ENCODE data around the gene IKZF1.
"Not testable (repeated sequence)": the region's sequence is repeated elsewhere in the genome, so short reads cannot be mapped to it uniquely, and the experiment has no call there.

IKZF1 gene

GRCh38 chr7:50335795-50336754 is 31.6 kb downstream of the IKZF1 start:
- DNase-seq (ENCODE audit: low read depth) = no peak
- H3K4me3 ChIP-seq (ENCODE audit: control insufficient read depth, low read depth, low read length) = no peak overlapping the region
- TF ChIP-seq CTCF (conservative IDR thresholded peaks at IDR 0.05; ENCODE audit: control insufficient read depth, insufficient read depth, low read depth, low read length) = no peak

DNA sequence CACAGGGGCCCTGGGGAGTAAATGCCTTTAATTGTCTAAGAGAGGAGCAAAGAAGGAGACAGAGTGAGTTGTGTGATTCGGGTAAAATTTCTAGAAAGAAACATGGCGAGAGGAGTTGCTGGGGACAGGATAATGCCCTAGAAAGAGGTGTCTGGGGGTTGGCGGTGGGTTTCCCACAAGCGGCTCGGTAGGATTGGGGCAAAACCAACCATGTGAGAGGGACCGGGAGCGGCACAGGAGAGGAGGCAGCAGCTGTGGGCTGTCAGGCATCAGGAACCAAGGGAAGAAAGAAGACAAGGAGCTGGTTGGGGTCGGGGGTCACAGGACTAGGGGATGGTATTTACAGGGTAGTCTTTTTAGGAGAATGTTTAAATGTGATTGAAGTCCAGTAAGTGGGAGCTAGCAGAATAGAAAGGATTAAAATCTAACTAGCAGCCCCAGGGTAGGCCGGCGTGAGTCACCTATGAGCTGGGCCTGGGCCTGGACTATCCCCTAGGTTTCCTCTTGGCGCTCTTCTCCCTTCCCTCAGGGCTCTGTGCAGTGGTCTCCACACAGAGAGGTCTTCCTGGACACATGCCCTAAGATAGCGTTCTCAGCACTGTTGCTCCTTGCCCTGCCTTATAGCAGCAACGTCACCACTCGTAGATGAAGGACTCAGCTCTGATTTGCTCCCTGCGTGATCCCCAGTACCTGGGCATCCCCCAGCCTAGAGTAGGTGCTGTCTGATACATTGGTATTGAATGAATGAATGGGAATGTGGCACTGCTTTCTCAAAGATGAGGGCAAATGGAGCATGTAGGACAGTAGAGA is 32.6 kb downstream of the IKZF1 start:
- TF ChIP-seq CTCF (conservative IDR thresholded peaks at IDR 0.05; ENCODE audit: control insufficient read depth, insufficient read depth, low read depth, low read length) = no peak
- no peak overlapping the region for H3K4me3 ChIP-seq (ENCODE audit: control insufficient read depth, low read depth, low read length)
- no peak for DNase-seq (ENCODE audit: low read depth)

DNA sequence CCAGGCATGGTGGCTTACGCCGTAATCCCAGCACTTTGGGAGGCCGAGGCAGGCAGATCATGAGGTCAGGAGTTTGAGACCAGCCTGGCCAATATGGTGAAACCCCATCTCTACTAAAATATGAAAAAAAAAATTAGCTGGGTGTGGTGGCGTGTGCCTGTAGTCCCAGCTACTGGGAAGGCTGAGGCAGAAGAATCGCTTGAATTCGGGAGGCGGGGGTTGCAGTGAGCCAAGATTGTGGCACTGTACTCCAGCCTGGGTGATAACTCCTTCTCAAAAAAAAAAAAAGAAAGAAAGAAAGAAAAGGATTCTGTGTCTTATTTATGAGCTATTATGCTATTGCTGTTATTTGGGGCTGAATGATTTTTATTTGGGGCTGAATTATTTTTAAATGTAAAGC is 35.0 kb downstream of the IKZF1 start:
- not testable (repeated sequence) for H3K4me3 ChIP-seq (ENCODE audit: control insufficient read depth, low read depth, low read length); DNase-seq (ENCODE audit: low read depth)

GRCh38 chr7:50339990-50340500 is 35.5 kb downstream of the IKZF1 start:
- DNase-seq (ENCODE audit: low read depth) = no peak
- no peak for TF ChIP-seq CTCF (conservative IDR thresholded peaks at IDR 0.05; ENCODE audit: control insufficient read depth, insufficient read depth, low read depth, low read length)
- H3K4me3 ChIP-seq (ENCODE audit: control insufficient read depth, low read depth, low read length) = no peak overlapping the region

- no peak overlapping the region for H3K4me3 ChIP-seq (ENCODE audit: control insufficient read depth, low read depth, low read length)
- no peak for TF ChIP-seq CTCF (conservative IDR thresholded peaks at IDR 0.05; ENCODE audit: control insufficient read depth, insufficient read depth, low read depth, low read length)
- DNase-seq (ENCODE audit: low read depth) = no peak
Measured at GRCh38 chr7:50341724-50342123, 37.2 kb downstream of the IKZF1 start.

- TF ChIP-seq CTCF (conservative IDR thresholded peaks at IDR 0.05; ENCODE audit: control insufficient read depth, insufficient read depth, low read depth, low read length) = no peak
- H3K4me3 ChIP-seq (ENCODE audit: control insufficient read depth, low read depth, low read length) = no peak overlapping the region
- peak; percentile 15 for DNase-seq (ENCODE audit: low read depth)
Measured at GRCh38 chr7:50342616-50343114, 38.1 kb downstream of the IKZF1 start.
